DND-41 (cell line): ENCODE results near the gene CNOT10.
A peak's percentile ranks its signal among the peaks of the same experiment; 100 is the strongest.

Experiments
- ATAC-seq: fragments of 200-7000 bp; cut with Tn5 transposase; 3 replicates; pipeline ENCODE4 v1.9.1; 2021; ENCODE audit warnings: low read depth; ENCODE audit not compliant: insufficient read depth
- DNase-seq: peaks from one replicate; pipeline ENCODE4 v3.0.0-alpha.2; 2020
- H2AFZ ChIP-seq: 2 replicates; pipeline ENCODE4 v1.6.0; 2012; ENCODE audit warnings: low read depth, low read length
- H3K27ac ChIP-seq: 2 replicates; pipeline ENCODE4 v1.5.1; 2012; ENCODE audit warnings: low read length, inconsistent platforms
- H3K27me3 ChIP-seq: fragments of 200-600 bp; sonication (generic); 2 replicates; pipeline ENCODE4 v1.6.0; 2012; ENCODE audit warnings: low read length, mild to moderate bottlenecking, inconsistent platforms; ENCODE audit not compliant: insufficient read depth, poor library complexity
- H3K36me3 ChIP-seq: 2 replicates; pipeline ENCODE4 v1.5.1; 2012; ENCODE audit warnings: low read length, inconsistent platforms; ENCODE audit not compliant: insufficient read depth
- H3K4me1 ChIP-seq: 2 replicates; pipeline ENCODE4 v1.5.1; 2012; ENCODE audit warnings: mild to moderate bottlenecking, low read length; ENCODE audit not compliant: insufficient read depth
- H3K4me2 ChIP-seq: 2 replicates; pipeline ENCODE4 v1.6.0; 2012; ENCODE audit warnings: mild to moderate bottlenecking, moderate library complexity, low read length, inconsistent platforms; ENCODE audit not compliant: insufficient read depth
- H3K4me3 ChIP-seq, 2 experiments: fragments of 200-600 bp in 1 of 2; shearing (Covaris generic) in 1 of 2; 2 replicates each; pipeline ENCODE4 v1.5.1; 2012 to 2016; ENCODE audit warnings: inconsistent platforms in 2 of 2, low read length in 2 of 2, mild to moderate bottlenecking in 2 of 2, low read depth in 1 of 2, moderate library complexity in 1 of 2
- H3K79me2 ChIP-seq: 2 replicates; pipeline ENCODE4 v1.6.0; 2012; ENCODE audit warnings: low read length, inconsistent platforms; ENCODE audit not compliant: insufficient read depth
- H3K9ac ChIP-seq: 2 replicates; pipeline ENCODE4 v1.6.0; 2012; ENCODE audit warnings: low read depth, mild to moderate bottlenecking, inconsistent platforms, low read length, moderate library complexity
- H3K9me3 ChIP-seq: 2 replicates; pipeline ENCODE4 v1.5.1; 2012; ENCODE audit warnings: low read length, moderate library complexity, mild to moderate bottlenecking, inconsistent platforms; ENCODE audit not compliant: insufficient read depth, severe bottlenecking
- H4K20me1 ChIP-seq: 2 replicates; pipeline ENCODE4 v1.6.0; 2012; ENCODE audit warnings: low read length; ENCODE audit not compliant: insufficient read depth
- EZH2 ChIP-seq: IDR thresholded peaks from 3 replicates; pipeline ENCODE4 v1.6.1; 2012; ENCODE audit warnings: borderline replicate concordance, low read depth, mild to moderate bottlenecking, moderate library complexity, low read length, inconsistent platforms; ENCODE audit not compliant: severe bottlenecking
- TF ChIP-seq, protein P1 (sequence below): IDR thresholded peaks from 2 replicates; pipeline ENCODE4 v1.5.1; 2012; ENCODE audit warnings: borderline replicate concordance, low read length, moderate library complexity, mild to moderate bottlenecking; ENCODE audit not compliant: poor library complexity, severe bottlenecking; ENCODE audit errors: extremely low read depth

The CNOT10 gene

DNA sequence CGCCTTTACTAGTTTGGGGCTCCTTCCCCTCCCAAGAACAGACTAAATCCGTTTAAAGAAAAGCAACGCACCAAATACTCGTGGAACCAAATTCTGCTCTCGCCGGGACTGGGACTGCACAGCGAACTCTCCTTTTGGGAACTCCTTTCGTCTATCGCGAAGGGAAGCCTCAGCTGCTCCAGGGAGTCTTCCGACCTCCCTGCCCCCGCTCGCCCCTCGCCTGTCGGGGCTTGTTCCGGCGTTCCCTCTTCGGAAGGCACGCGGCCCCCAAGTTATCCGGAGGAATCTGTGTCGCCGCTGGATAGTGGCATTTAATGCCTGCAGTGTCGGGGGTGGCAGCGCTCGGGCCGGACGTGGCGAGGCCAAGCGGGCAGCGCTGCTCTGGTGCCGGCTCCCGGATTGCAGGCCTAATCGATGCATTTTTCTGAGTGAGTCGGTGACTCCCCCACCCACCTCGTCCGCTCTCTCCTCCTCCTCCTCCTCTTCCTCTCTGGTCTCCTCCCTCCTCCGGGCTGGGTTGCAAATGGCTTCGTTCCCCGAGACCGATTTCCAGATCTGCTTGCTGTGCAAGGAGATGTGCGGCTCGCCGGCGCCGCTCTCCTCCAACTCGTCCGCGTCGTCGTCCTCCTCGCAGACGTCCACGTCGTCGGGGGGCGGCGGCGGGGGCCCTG lies 132.7 kb downstream of the CNOT10 start, which contains the start of gene TRIM71:
TRIM71 (plus strand) TSS at position 440 of the 671 bp plus-strand sequence; CDS start at position 524, 84 bp downstream.
- peak within 1 kb of the TSS; percentile 69 for H3K9ac ChIP-seq
- H3K4me3 ChIP-seq = peak within 1 kb of the TSS; percentile 21 to 57; a peak in 3 of 4 replicates
- ATAC-seq (no peak), DNase-seq (no peak)
- no peaks in the 10 kb centered on the region for H4K20me1 ChIP-seq
- no peaks in the 10 kb centered on the region for H3K36me3 ChIP-seq
- H3K9me3 ChIP-seq = no peaks in the 10 kb centered on the region
- peaks cover 6% of the 10 kb centered on the region for H3K27me3 ChIP-seq
- H3K27ac ChIP-seq = peak within 1 kb of the TSS; percentile 59; the same call in 1 of the 2 replicates
- peak within 1 kb of the TSS; percentile 61 for H2AFZ ChIP-seq
- peak within 1 kb of the TSS; percentile 66 for H3K4me2 ChIP-seq
- H3K4me1 ChIP-seq = peaks cover 35% of the 10 kb centered on the region
- TF ChIP-seq, protein P1, sequence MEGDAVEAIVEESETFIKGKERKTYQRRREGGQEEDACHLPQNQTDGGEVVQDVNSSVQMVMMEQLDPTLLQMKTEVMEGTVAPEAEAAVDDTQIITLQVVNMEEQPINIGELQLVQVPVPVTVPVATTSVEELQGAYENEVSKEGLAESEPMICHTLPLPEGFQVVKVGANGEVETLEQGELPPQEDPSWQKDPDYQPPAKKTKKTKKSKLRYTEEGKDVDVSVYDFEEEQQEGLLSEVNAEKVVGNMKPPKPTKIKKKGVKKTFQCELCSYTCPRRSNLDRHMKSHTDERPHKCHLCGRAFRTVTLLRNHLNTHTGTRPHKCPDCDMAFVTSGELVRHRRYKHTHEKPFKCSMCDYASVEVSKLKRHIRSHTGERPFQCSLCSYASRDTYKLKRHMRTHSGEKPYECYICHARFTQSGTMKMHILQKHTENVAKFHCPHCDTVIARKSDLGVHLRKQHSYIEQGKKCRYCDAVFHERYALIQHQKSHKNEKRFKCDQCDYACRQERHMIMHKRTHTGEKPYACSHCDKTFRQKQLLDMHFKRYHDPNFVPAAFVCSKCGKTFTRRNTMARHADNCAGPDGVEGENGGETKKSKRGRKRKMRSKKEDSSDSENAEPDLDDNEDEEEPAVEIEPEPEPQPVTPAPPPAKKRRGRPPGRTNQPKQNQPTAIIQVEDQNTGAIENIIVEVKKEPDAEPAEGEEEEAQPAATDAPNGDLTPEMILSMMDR = no peak
- TF ChIP-seq EZH2 = no peak
- 0 out of 2 replicates have a peak, but pooled peaks cover 2% of the 10 kb centered on the region for H3K79me2 ChIP-seq

DNA sequence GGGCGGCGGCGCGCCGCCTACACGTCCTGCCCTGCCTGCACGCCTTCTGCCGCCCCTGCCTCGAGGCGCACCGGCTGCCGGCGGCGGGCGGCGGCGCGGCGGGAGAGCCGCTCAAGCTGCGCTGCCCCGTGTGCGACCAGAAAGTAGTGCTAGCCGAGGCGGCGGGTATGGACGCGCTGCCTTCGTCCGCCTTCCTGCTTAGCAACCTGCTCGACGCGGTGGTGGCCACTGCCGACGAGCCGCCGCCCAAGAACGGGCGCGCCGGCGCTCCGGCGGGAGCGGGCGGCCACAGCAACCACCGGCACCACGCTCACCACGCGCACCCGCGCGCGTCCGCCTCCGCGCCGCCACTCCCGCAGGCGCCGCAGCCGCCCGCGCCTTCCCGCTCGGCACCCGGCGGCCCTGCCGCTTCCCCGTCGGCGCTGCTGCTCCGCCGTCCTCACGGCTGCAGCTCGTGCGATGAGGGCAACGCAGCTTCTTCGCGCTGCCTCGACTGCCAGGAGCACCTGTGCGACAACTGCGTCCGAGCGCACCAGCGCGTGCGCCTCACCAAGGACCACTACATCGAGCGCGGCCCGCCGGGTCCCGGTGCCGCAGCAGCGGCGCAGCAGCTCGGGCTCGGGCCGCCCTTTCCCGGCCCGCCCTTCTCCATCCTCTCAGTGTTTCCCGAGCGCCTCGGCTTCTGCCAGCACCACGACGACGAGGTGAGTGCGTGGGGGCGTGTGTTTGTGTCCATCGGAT lies 133.4 kb downstream of the CNOT10 start:
- no peaks in the 10 kb centered on the region for H3K36me3 ChIP-seq
- DNase-seq = no peak
- no peaks in the 10 kb centered on the region for H4K20me1 ChIP-seq
- 0 out of 4 replicates have a peak overlapping the region, but pooled peaks of 1 of the 2 experiments have one; percentile 26 for H3K4me3 ChIP-seq
- TF ChIP-seq, protein P1 = no peak
- 0 out of 2 replicates have a peak, but pooled peaks cover 2% of the 10 kb centered on the region for H3K79me2 ChIP-seq
- no peak overlapping the region for H2AFZ ChIP-seq
- peak overlapping the region; percentile 66; the same call in 1 of the 2 replicates for H3K4me2 ChIP-seq
- ATAC-seq = no peak
- H3K27me3 ChIP-seq = peaks cover 6% of the 10 kb centered on the region
- no peak overlapping the region for H3K9ac ChIP-seq
- H3K4me1 ChIP-seq = peaks cover 35% of the 10 kb centered on the region
- no peaks in the 10 kb centered on the region for H3K9me3 ChIP-seq
- no peak overlapping the region for H3K27ac ChIP-seq

DNA sequence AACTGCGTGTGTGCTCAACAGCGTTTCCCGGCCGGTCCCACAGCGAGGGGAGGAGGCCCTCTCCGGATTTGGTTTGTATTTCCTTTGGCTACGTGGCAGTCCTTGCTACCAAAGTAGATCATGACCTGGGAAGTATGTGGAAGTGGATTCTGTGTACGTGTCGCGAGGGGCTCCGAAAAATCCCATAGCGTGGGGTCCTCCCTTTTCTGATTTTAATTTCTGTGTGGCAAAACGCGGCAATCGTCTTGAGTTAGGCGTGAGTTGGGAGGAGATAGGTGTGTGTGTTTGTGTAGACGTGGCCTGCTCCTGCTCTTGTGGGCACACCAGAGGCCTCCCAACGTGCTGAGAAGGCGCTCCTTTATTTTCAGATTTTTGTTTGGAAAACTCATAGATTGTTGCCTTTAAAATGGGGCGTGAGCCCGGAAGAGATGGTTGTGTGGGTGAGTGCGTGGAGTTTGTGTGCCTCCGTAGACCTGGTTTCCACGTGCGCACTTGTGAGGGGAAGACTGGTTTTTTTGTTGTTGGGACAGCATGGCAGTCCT lies 134.1 kb downstream of the CNOT10 start:
- H2AFZ ChIP-seq = no peak overlapping the region
- H3K4me1 ChIP-seq = peaks cover 35% of the 10 kb centered on the region
- H4K20me1 ChIP-seq = no peaks in the 10 kb centered on the region
- TF ChIP-seq, protein P1 = no peak
- ATAC-seq = no peak
- peaks cover 6% of the 10 kb centered on the region for H3K27me3 ChIP-seq
- 0 out of 4 replicates have a peak overlapping the region, but pooled peaks of 1 of the 2 experiments have one; percentile 26 for H3K4me3 ChIP-seq
- peak overlapping the region; percentile 31; the same call in 1 of the 2 replicates for H3K4me2 ChIP-seq
- H3K36me3 ChIP-seq = no peaks in the 10 kb centered on the region
- 0 out of 2 replicates have a peak, but pooled peaks cover 2% of the 10 kb centered on the region for H3K79me2 ChIP-seq
- no peaks in the 10 kb centered on the region for H3K9me3 ChIP-seq
- no peak overlapping the region for H3K9ac ChIP-seq
- DNase-seq = no peak
- H3K27ac ChIP-seq = no peak overlapping the region
